Measurements from ENCODE around the gene GAGE12C.
"Not testable (repeated sequence)": the region's sequence is repeated elsewhere in the genome, so short reads cannot be mapped to it uniquely, and the experiment has no call there.

Gene GAGE12C

GRCh38 chrX:49531877-49532276, at the start of gene GAGE12C:
GAGE12C (plus strand) TSS chrX:49532177; CDS start chrX:49533332, 1,155 bp downstream.
- DNase-seq (ENCODE audit: low read depth in 2 of 3, low spot score in 1 of 3), result not testable (repeated sequence)

- not testable (repeated sequence) for DNase-seq (ENCODE audit: low read depth in 2 of 3, low spot score in 1 of 3)
Measured at GRCh38 chrX:49541433-49541832, 9.5 kb downstream of the GAGE12C start, which contains the start of gene GAGE12D. GAGE12D (plus strand) TSS chrX:49541733; CDS start chrX:49542888, 1,155 bp downstream.

GRCh38 chrX:49550989-49551388, 19.0 kb downstream of the GAGE12C start, which contains the start of gene GAGE12E:
GAGE12E (plus strand) TSS chrX:49551289; CDS start chrX:49552444, 1,155 bp downstream.
- not testable (repeated sequence) for DNase-seq (ENCODE audit: low read depth in 2 of 3, low spot score in 1 of 3)

- not testable (repeated sequence) for DNase-seq (ENCODE audit: low read depth in 2 of 3, low spot score in 1 of 3)
Measured at GRCh38 chrX:49560542-49560941, 28.6 kb downstream of the GAGE12C start, which contains the start of gene GAGE12F. GAGE12F (plus strand) TSS chrX:49560842; CDS start chrX:49561997, 1,155 bp downstream.

- not testable (repeated sequence) for DNase-seq (ENCODE audit: low read depth in 2 of 3, low spot score in 1 of 3)
Measured at GRCh38 chrX:49568728-49569127, 36.8 kb downstream of the GAGE12C start.

- not testable (repeated sequence) for DNase-seq (ENCODE audit: low read depth in 2 of 3, low spot score in 1 of 3)
Measured at GRCh38 chrX:49569152-49569551, 37.2 kb downstream of the GAGE12C start.

- not testable (repeated sequence) for DNase-seq (ENCODE audit: low read depth in 2 of 3, low spot score in 1 of 3)
Measured at GRCh38 chrX:49570100-49570499, 38.1 kb downstream of the GAGE12C start, which contains the start of gene GAGE12G. GAGE12G (plus strand) TSS chrX:49570400; CDS start chrX:49571555, 1,155 bp downstream.

- DNase-seq (ENCODE audit: low read depth in 2 of 3, low spot score in 1 of 3), result not testable (repeated sequence)
Measured at GRCh38 chrX:49579649-49580048, 47.7 kb downstream of the GAGE12C start, which contains the start of gene GAGE12H. GAGE12H (plus strand) TSS chrX:49579949; CDS start chrX:49581104, 1,155 bp downstream.
